Transverse colon (tissue), 4 donors: ENCODE measurements around the gene MAN2B1. TPM values are rescaled to one million over a fixed set of nuclear protein-coding genes. Genes with fewer than 3 reads are reported as not detected.

Experiments
- DNase-seq: peaks from one replicate; pipeline ENCODE4 v3.0.0-alpha.2; 2019
- H3K27ac ChIP-seq, 4 donors: fragments of 200-600 bp; sonication (generic); 2 replicates each; pipeline ENCODE4 v1.5.1; 2016 to 2018; ENCODE audit warnings: inconsistent platforms in 4 of 4
- H3K27me3 ChIP-seq: fragments of 200-600 bp; sonication (generic); 2 replicates; pipeline ENCODE4 v1.5.1; 2017; ENCODE audit warnings: inconsistent platforms
- H3K36me3 ChIP-seq, 4 donors: fragments of 200-600 bp; sonication (generic); 2 replicates each; pipeline ENCODE4 v1.5.1; 2017 to 2019; ENCODE audit warnings: inconsistent platforms in 4 of 4
- H3K4me1 ChIP-seq, 4 donors: fragments of 200-600 bp; sonication (generic); 2 replicates each; pipeline ENCODE4 v1.5.1; 2017 to 2020; ENCODE audit warnings: inconsistent platforms in 4 of 4
- H3K4me3 ChIP-seq, 4 donors: fragments of 200-600 bp; sonication (generic); 1 replicate in 1 of 4; 2 replicates in 3 of 4; pipeline versions ENCODE4 v1.5.1 to v1.6.1; 2017 to 2019; ENCODE audit warnings: inconsistent platforms in 4 of 4
- H3K9me3 ChIP-seq, 2 donors: fragments of 200-600 bp; sonication (generic); 2 replicates each; pipeline ENCODE4 v1.5.1; 2017 to 2019; ENCODE audit warnings: inconsistent platforms in 2 of 2
- EP300 ChIP-seq: sonication (generic); formaldehyde crosslinking; IDR thresholded peaks from one replicate; pipeline ENCODE4 v1.6.1; 2017; ENCODE audit warnings: antibody characterized with exemption, low read depth
- POLR2A ChIP-seq: fragments of 450-650 bp; IDR thresholded peaks from one replicate; pipeline ENCODE4 v1.6.1; 2016; ENCODE audit warnings: antibody characterized with exemption, mild to moderate bottlenecking, moderate library complexity
- POLR2AphosphoS5 ChIP-seq, 3 donors: sonication (generic); formaldehyde crosslinking; IDR thresholded peaks; one replicate each; pipeline ENCODE4 v1.6.1; 2016; ENCODE audit warnings: antibody characterized with exemption in 3 of 3
- WGBS, 2 donors: methylation state at CpG; one replicate each; pipeline ENCODE4 v1.1.5; 2018; ENCODE audit warnings: low coverage in 1 of 2; 5-methylcytosine and 5-hydroxymethylcytosine counted together
- in situ Hi-C, 4 donors: fragments of 200-750 bp; cut with MboI; loops; one replicate each; pipeline versions ENCODE4 v1.15.0 to v1.15.1; 2017; ENCODE audit warnings: low sequenced_read_pairs in 3 of 4, low pct_ligation_motif_present in 1 of 4, low pct_unique_long_range_greater_than_20kb in 1 of 4
- intact Hi-C: fragments of 100-400 bp; cut with DNase I; formaldehyde crosslinking; loops from one replicate; pipeline ENCODE4 v1.15.1; 2023; ENCODE audit warnings: low total_unique reads
- total RNA-seq, 4 donors: library from RNA; depleted of rRNA; stranded (reverse); fragments of >200 nt; gene quantifications; one replicate each; pipeline ENCODE4 v1.1.0, GENCODE V29; 2016
- TF ChIP-seq, protein P1 (sequence below), 5 experiments: fragments of 200-600 bp in 3 of 5; fragments of 450-650 bp in 2 of 5; sonication (generic) in 3 of 5; IDR thresholded peaks; 1 replicate in 2 of 5; 2 replicates in 3 of 5; pipeline ENCODE4 v1.5.1; 2016 to 2017; ENCODE audit warnings: antibody characterized with exemption in 5 of 5, inconsistent platforms in 3 of 5, mild to moderate bottlenecking in 2 of 5, moderate library complexity in 1 of 5

The MAN2B1 gene
- total RNA-seq, 4 donors from 2014 or later: 52.4 to 272 (median 70.1) TPM

- peaks cover 0 to 12% (median 0%) of the 10 kb centered on the region in 4 donors for H3K36me3 ChIP-seq
- H3K9me3 ChIP-seq: no peaks in the 10 kb centered on the region
- no peak for DNase-seq
- no peak overlapping the region for H3K27ac ChIP-seq
- no peak overlapping the region for H3K4me3 ChIP-seq
- H3K4me1 ChIP-seq: peaks cover 0 to 38% (median 10%) of the 10 kb centered on the region in 4 donors
- intact Hi-C loops: no loop called here
- in situ Hi-C loops: no loop called here
- no peak for TF ChIP-seq POLR2AphosphoS5 (IDR thresholded peaks at IDR 0.05)
- TF ChIP-seq EP300: no peak
- no peak for TF ChIP-seq POLR2A
- TF ChIP-seq, protein P1, sequence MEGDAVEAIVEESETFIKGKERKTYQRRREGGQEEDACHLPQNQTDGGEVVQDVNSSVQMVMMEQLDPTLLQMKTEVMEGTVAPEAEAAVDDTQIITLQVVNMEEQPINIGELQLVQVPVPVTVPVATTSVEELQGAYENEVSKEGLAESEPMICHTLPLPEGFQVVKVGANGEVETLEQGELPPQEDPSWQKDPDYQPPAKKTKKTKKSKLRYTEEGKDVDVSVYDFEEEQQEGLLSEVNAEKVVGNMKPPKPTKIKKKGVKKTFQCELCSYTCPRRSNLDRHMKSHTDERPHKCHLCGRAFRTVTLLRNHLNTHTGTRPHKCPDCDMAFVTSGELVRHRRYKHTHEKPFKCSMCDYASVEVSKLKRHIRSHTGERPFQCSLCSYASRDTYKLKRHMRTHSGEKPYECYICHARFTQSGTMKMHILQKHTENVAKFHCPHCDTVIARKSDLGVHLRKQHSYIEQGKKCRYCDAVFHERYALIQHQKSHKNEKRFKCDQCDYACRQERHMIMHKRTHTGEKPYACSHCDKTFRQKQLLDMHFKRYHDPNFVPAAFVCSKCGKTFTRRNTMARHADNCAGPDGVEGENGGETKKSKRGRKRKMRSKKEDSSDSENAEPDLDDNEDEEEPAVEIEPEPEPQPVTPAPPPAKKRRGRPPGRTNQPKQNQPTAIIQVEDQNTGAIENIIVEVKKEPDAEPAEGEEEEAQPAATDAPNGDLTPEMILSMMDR (IDR thresholded peaks at IDR 0.05): no peak
- no peaks in the 10 kb centered on the region for H3K27me3 ChIP-seq
- WGBS, 2 donors: 95 to 100% methylated on average over 1 to 4 of the region's 4 CpGs
Measured at GRCh38 chr19:12617646-12618045, 48.9 kb downstream of the MAN2B1 start.

DNA sequence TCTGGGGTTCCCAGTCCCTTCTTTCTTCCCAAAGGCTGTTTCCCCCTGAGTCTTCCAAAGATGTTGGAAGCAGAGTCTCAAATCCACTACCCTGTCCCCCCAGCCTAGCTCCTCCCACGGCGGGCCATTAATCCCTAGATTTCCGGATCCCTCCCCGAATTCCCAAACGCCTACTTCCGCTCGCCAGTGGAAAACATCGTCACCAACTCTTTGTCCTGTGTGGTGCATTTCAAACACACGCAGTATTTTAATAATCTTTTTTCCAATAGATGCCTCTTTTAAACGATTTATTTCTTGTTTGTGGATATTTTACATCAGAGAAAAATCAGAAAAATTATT lies 55.2 kb downstream of the MAN2B1 start:
- WGBS, 2 donors: 0% methylated on average over 10 of the region's 10 CpGs
- no peaks in the 10 kb centered on the region for H3K9me3 ChIP-seq
- peak; percentile 77 for DNase-seq
- H3K4me3 ChIP-seq: peak overlapping the region; percentile 81 to 96 (median 86)
- TF ChIP-seq POLR2A: no peak
- peak in 1 of 3 donors; percentile 4 for TF ChIP-seq POLR2AphosphoS5 (IDR thresholded peaks at IDR 0.05)
- H3K4me1 ChIP-seq: peaks cover 0 to 48% (median 22%) of the 10 kb centered on the region in 4 donors
- H3K27ac ChIP-seq: peak overlapping the region; percentile 96 to 99 (median 99)
- intact Hi-C loops (no loop called here), in situ Hi-C loops (no loop called here)
- H3K27me3 ChIP-seq: no peaks in the 10 kb centered on the region
- peaks cover 0 to 12% (median 0%) of the 10 kb centered on the region in 4 donors for H3K36me3 ChIP-seq

- intact Hi-C loops: no loop called here
- peak within 1 kb of the TSS; percentile 96 to 99 (median 99) for H3K27ac ChIP-seq
- peak; percentile 99 for DNase-seq
- TF ChIP-seq EP300: peak; percentile 43
- TF ChIP-seq, protein P1 (IDR thresholded peaks at IDR 0.05): no peak
- peak; percentile 92 for TF ChIP-seq POLR2A
- peak; percentile 93 to 97 (median 96) for TF ChIP-seq POLR2AphosphoS5 (IDR thresholded peaks at IDR 0.05)
- in situ Hi-C loops: no loop called here
- peak within 1 kb of the TSS; percentile 81 to 96 (median 86) for H3K4me3 ChIP-seq
- H3K36me3 ChIP-seq: peaks cover 0 to 12% (median 0%) of the 10 kb centered on the region in 4 donors
- peaks cover 0 to 42% (median 20%) of the 10 kb centered on the region in 4 donors for H3K4me1 ChIP-seq
- no peaks in the 10 kb centered on the region for H3K27me3 ChIP-seq
- 0% methylated on average over 7 to 49 of the region's 61 CpGs for WGBS, 2 donors
- no peaks in the 10 kb centered on the region for H3K9me3 ChIP-seq
Measured at GRCh38 chr19:12610540-12611360, 55.8 kb downstream of the MAN2B1 start, which contains the start of the genes ZNF490 and ZNF791. Gene ZNF490 (minus strand): TSS chr19:12610813. CDS start chr19:12610680, 133 bp downstream. Gene ZNF791 (plus strand): TSS chr19:12610920. CDS start chr19:12611080, 160 bp downstream.

DNA sequence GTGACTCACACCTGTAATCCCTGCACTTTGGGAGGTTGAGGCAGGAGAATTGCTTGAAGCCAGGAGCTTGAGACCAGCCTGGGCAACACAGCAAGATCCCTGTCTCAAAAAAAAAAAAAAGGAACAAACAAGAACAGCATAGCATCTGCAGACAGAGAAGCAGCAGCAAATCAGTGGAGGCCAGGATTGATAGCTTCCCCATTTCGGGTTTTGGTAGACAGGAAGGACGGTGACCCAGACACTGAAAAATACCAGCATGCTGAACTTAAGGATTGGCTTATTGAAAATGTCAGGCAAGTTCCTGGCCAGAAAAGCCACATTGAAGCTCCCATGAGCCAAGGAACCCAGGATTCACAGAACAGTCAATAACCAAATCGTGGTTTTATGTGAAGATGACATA lies 58.9 kb downstream of the MAN2B1 start:
- Histone ChIP-seq H3K9me3 (no peaks in the 10 kb centered on the region), H3K4me1 (peaks cover 0 to 23% (median 16%) of the 10 kb centered on the region in 4 donors), H3K36me3 (peaks cover 0 to 10% (median 3%) of the 10 kb centered on the region in 4 donors), H3K27ac (no peak overlapping the region), H3K4me3 (no peak overlapping the region), H3K27me3 (no peaks in the 10 kb centered on the region)
- WGBS, 2 donors: 69 to 86% methylated on average over 2 to 3 of the region's 3 CpGs
- in situ Hi-C loops (no loop called here), intact Hi-C loops (no loop called here)
- TF ChIP-seq POLR2AphosphoS5 (IDR thresholded peaks at IDR 0.05) (no peak), POLR2A (no peak), EP300 (no peak)
- TF ChIP-seq, protein P1 (IDR thresholded peaks at IDR 0.05): no peak
- no peak for DNase-seq
